HepG2 (cell line): ENCODE measurements around the gene KCND3. TPM values are rescaled to one million over a fixed set of nuclear protein-coding genes. Genes with fewer than 3 reads are reported as not detected.

ENCODE experiments used
- CBX1 ChIP-seq: IDR thresholded peaks from one replicate; pipeline ENCODE4 v1.6.1; 2016; ENCODE audit warnings: antibody characterized with exemption, low read depth
- DMAP1 ChIP-seq: IDR thresholded peaks from 2 replicates; pipeline ENCODE4 v1.6.1; 2016
- HDAC1 ChIP-seq: sonication (generic); formaldehyde crosslinking; IDR thresholded peaks from 2 replicates; pipeline ENCODE4 v1.5.1; 2020; ENCODE audit warnings: mild to moderate bottlenecking, missing genetic modification reagents
- JUN ChIP-seq: sonication (generic); formaldehyde crosslinking; IDR thresholded peaks from 2 replicates; pipeline ENCODE4 v1.4.0; 2020; ENCODE audit warnings: mild to moderate bottlenecking, missing genetic modification reagents
- JUNB ChIP-seq: sonication (generic); formaldehyde crosslinking; IDR thresholded peaks from 2 replicates; pipeline ENCODE4 v1.8.0; 2022; ENCODE audit warnings: missing genetic modification reagents, mild to moderate bottlenecking, borderline replicate concordance
- LRRFIP1 ChIP-seq: sonication (generic); formaldehyde crosslinking; conservative IDR thresholded peaks from 2 replicates; pipeline ENCODE4 v1.4.0; 2020; ENCODE audit warnings: missing genetic modification reagents
- MATR3 ChIP-seq: sonication (generic); formaldehyde crosslinking; IDR thresholded peaks from 2 replicates; pipeline ENCODE4 v1.4.0; 2020; ENCODE audit warnings: missing genetic modification reagents
- NR3C1 ChIP-seq: sonication (generic); formaldehyde crosslinking; IDR thresholded peaks from 2 replicates; pipeline ENCODE4 v1.4.0; 2020; ENCODE audit warnings: missing genetic modification reagents
- RCOR2 ChIP-seq: IDR thresholded peaks from 2 replicates; pipeline ENCODE4 v1.6.1; 2016; ENCODE audit warnings: missing biosample characterization, missing genetic modification reagents
- SAFB2 ChIP-seq: sonication (generic); formaldehyde crosslinking; IDR thresholded peaks from 2 replicates; pipeline ENCODE4 v1.5.1; 2020; ENCODE audit warnings: missing genetic modification reagents, low read depth, mild to moderate bottlenecking, borderline replicate concordance
- TP53 ChIP-seq: sonication (generic); formaldehyde crosslinking; conservative IDR thresholded peaks from 2 replicates; pipeline ENCODE4 v1.4.0; 2020; ENCODE audit warnings: missing genetic modification reagents
- WIZ ChIP-seq: sonication (generic); formaldehyde crosslinking; IDR thresholded peaks from 2 replicates; pipeline ENCODE4 v1.5.1; 2020; ENCODE audit warnings: mild to moderate bottlenecking, missing genetic modification reagents
- ZFP36L2 ChIP-seq: sonication (generic); formaldehyde crosslinking; IDR thresholded peaks from 2 replicates; pipeline ENCODE4 v1.4.0; 2020; ENCODE audit warnings: missing genetic modification reagents
- ZNF33B ChIP-seq: sonication (generic); formaldehyde crosslinking; IDR thresholded peaks from 2 replicates; pipeline ENCODE4 v1.5.1; 2020; ENCODE audit warnings: mild to moderate bottlenecking, missing genetic modification reagents
- ZNF430 ChIP-seq: sonication (generic); formaldehyde crosslinking; IDR thresholded peaks from 2 replicates; pipeline ENCODE4 v1.9.0; 2021; ENCODE audit warnings: mild to moderate bottlenecking, missing genetic modification reagents
- ZNF563 ChIP-seq: sonication (generic); formaldehyde crosslinking; IDR thresholded peaks from 2 replicates; pipeline ENCODE4 v1.8.0; 2022; ENCODE audit warnings: mild to moderate bottlenecking, moderate library complexity, missing genetic modification reagents
- ZNF776 ChIP-seq: sonication (generic); formaldehyde crosslinking; IDR thresholded peaks from 2 replicates; pipeline ENCODE4 v1.4.0; 2020; ENCODE audit warnings: mild to moderate bottlenecking, missing genetic modification reagents
- ZZZ3 ChIP-seq: sonication (generic); formaldehyde crosslinking; IDR thresholded peaks from 2 replicates; pipeline ENCODE4 v1.4.0; 2020; ENCODE audit warnings: missing genetic modification reagents, mild to moderate bottlenecking, borderline replicate concordance
- polyA plus RNA-seq, 8 experiments: library from polyadenylated mRNA; depleted of rRNA in 3 of 8; stranded (reverse) in 7 of 8; unstranded in 1 of 8; fragments of >200 nt; fragmentation: Illumina TruSeq in 4 of 8; extraction: Trizol in 4 of 8; gene quantifications; 2 replicates each; pipeline versions ENCODE4 v1.2.1 to v1.2.3, GENCODE V29; 2011 to 2016; ENCODE audit warnings: low read depth in 4 of 8, missing spikeins in 1 of 8, mixed read lengths in 1 of 8; ENCODE audit not compliant: insufficient read depth in 1 of 8
- total RNA-seq, 5 experiments: library from RNA; depleted of rRNA; stranded (reverse); fragments of >200 nt; fragmentation: Illumina TruSeq; extraction: Trizol; gene quantifications; 2 replicates each; pipeline ENCODE4 v1.2.3, GENCODE V29; 2016; ENCODE audit warnings: low read depth in 1 of 5
- TF ChIP-seq, protein P1 (sequence below): sonication (generic); formaldehyde crosslinking; IDR thresholded peaks from 2 replicates; pipeline ENCODE4 v1.5.0; 2020; ENCODE audit warnings: mild to moderate bottlenecking, missing genetic modification reagents, moderate library complexity
- TF ChIP-seq, protein P2 (sequence below): sonication (generic); formaldehyde crosslinking; IDR thresholded peaks from 2 replicates; pipeline ENCODE4 v1.4.0; 2020; ENCODE audit warnings: missing genetic modification reagents, mild to moderate bottlenecking, borderline replicate concordance
- TF ChIP-seq, protein P3 (sequence below): sonication (generic); formaldehyde crosslinking; IDR thresholded peaks from 2 replicates; pipeline ENCODE4 v1.4.0; 2020; ENCODE audit warnings: missing genetic modification reagents

The KCND3 gene
- total and polyA plus RNA-seq, 2 of the 13 experiments (the other 11 are each of a cell fraction or from before 2014, with no cell fraction given), result 0.04 TPM; not detected in 1

GRCh38 chr1:111733183-111733991 is 256.1 kb downstream of the KCND3 start (continued):
- TF ChIP-seq LRRFIP1 (CRISPR knock-in tag) (no peak), RCOR2 (CRISPR knock-in tag) (0 out of 2 replicates have a peak, but pooled peaks have one; percentile 44), WIZ (CRISPR knock-in tag) (no peak), ZNF33B (no peak), NR3C1 (CRISPR knock-in tag) (no peak), DMAP1 (CRISPR knock-in tag) (no peak), HDAC1 (CRISPR knock-in tag) (peak; percentile 66; the same call in 1 of the 2 replicates), TP53 (CRISPR knock-in tag) (no peak), ZNF776 (CRISPR knock-in tag) (no peak), ZNF430 (CRISPR knock-in tag) (0 out of 2 replicates have a peak, but pooled peaks have one; percentile 51), JUN (CRISPR knock-in tag) (peak; percentile 86; the same call in 1 of the 2 replicates), ZNF563 (no peak), CBX1 (no peak), MATR3 (no peak), ZZZ3 (no peak), ZFP36L2 (CRISPR knock-in tag) (no peak), SAFB2 (CRISPR knock-in tag) (no peak), JUNB (no peak)
- TF ChIP-seq, protein P1, sequence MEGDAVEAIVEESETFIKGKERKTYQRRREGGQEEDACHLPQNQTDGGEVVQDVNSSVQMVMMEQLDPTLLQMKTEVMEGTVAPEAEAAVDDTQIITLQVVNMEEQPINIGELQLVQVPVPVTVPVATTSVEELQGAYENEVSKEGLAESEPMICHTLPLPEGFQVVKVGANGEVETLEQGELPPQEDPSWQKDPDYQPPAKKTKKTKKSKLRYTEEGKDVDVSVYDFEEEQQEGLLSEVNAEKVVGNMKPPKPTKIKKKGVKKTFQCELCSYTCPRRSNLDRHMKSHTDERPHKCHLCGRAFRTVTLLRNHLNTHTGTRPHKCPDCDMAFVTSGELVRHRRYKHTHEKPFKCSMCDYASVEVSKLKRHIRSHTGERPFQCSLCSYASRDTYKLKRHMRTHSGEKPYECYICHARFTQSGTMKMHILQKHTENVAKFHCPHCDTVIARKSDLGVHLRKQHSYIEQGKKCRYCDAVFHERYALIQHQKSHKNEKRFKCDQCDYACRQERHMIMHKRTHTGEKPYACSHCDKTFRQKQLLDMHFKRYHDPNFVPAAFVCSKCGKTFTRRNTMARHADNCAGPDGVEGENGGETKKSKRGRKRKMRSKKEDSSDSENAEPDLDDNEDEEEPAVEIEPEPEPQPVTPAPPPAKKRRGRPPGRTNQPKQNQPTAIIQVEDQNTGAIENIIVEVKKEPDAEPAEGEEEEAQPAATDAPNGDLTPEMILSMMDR (CRISPR knock-in tag), result peak; percentile 13; the same call in 1 of the 2 replicates
- TF ChIP-seq, protein P2, sequence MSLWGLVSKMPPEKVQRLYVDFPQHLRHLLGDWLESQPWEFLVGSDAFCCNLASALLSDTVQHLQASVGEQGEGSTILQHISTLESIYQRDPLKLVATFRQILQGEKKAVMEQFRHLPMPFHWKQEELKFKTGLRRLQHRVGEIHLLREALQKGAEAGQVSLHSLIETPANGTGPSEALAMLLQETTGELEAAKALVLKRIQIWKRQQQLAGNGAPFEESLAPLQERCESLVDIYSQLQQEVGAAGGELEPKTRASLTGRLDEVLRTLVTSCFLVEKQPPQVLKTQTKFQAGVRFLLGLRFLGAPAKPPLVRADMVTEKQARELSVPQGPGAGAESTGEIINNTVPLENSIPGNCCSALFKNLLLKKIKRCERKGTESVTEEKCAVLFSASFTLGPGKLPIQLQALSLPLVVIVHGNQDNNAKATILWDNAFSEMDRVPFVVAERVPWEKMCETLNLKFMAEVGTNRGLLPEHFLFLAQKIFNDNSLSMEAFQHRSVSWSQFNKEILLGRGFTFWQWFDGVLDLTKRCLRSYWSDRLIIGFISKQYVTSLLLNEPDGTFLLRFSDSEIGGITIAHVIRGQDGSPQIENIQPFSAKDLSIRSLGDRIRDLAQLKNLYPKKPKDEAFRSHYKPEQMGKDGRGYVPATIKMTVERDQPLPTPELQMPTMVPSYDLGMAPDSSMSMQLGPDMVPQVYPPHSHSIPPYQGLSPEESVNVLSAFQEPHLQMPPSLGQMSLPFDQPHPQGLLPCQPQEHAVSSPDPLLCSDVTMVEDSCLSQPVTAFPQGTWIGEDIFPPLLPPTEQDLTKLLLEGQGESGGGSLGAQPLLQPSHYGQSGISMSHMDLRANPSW (CRISPR knock-in tag), result no peak
- TF ChIP-seq, protein P3, sequence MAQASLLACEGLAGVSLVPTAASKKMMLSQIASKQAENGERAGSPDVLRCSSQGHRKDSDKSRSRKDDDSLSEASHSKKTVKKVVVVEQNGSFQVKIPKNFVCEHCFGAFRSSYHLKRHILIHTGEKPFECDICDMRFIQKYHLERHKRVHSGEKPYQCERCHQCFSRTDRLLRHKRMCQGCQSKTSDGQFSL (CRISPR knock-in tag), result no peak
